ENCODE data around the gene PSMF1.

DNA sequence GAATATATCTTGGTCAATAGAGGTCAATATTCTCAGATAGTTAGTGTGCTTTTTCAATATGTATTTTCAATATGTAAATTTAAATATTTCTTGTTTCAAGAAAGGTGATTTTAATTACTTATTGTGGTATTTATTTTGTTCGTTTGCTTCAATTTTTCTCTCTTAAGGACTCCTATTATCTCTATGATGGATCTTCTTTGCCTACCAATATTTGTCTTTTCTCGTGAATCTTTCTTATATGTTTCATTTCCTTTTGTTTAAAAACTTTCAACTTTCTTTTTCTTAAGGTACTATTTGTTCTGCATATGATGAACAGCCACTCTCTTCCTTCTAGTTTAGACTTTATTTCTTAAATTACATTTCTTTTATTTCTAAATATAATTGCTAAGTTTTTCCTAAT is 46.1 kb upstream of the PSMF1 start:
- TF ChIP-seq, protein P1, sequence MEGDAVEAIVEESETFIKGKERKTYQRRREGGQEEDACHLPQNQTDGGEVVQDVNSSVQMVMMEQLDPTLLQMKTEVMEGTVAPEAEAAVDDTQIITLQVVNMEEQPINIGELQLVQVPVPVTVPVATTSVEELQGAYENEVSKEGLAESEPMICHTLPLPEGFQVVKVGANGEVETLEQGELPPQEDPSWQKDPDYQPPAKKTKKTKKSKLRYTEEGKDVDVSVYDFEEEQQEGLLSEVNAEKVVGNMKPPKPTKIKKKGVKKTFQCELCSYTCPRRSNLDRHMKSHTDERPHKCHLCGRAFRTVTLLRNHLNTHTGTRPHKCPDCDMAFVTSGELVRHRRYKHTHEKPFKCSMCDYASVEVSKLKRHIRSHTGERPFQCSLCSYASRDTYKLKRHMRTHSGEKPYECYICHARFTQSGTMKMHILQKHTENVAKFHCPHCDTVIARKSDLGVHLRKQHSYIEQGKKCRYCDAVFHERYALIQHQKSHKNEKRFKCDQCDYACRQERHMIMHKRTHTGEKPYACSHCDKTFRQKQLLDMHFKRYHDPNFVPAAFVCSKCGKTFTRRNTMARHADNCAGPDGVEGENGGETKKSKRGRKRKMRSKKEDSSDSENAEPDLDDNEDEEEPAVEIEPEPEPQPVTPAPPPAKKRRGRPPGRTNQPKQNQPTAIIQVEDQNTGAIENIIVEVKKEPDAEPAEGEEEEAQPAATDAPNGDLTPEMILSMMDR (IDR thresholded peaks at IDR 0.05; ENCODE audit: low read length): no peak
- TF ChIP-seq EZH2phosphoT487 (IDR thresholded peaks at IDR 0.05; ENCODE audit: low read length) (no peak), EZH2 (optimal IDR thresholded peaks at IDR 0.05; ENCODE audit: low read depth, low read length) (no peak)

Measured in MM.1S (cell line).